Cardiac fibroblast (primary cell): ENCODE measurements around the gene MXD1.

Experiments
- DNase-seq, 2 donors: peaks; one replicate each; pipeline versions ENCODE4 v3.0.0 to v3.0.0-alpha.2; 2010; ENCODE audit warnings: low read depth in 2 of 2
- H3K4me3 ChIP-seq, 2 donors: replicated peaks in 1 of 2; 1 replicate in 1 of 2; 2 replicates in 1 of 2; pipeline ENCODE4 v1.5.1; 2011; ENCODE audit warnings: low read depth in 2 of 2, low read length in 2 of 2, mild to moderate bottlenecking in 2 of 2, moderate library complexity in 1 of 2
- TF ChIP-seq, protein P1 (sequence below): IDR thresholded peaks from one replicate; pipeline ENCODE4 v1.5.1; 2011; ENCODE audit warnings: low read depth, mild to moderate bottlenecking, low read length, inconsistent platforms

The MXD1 gene

DNA sequence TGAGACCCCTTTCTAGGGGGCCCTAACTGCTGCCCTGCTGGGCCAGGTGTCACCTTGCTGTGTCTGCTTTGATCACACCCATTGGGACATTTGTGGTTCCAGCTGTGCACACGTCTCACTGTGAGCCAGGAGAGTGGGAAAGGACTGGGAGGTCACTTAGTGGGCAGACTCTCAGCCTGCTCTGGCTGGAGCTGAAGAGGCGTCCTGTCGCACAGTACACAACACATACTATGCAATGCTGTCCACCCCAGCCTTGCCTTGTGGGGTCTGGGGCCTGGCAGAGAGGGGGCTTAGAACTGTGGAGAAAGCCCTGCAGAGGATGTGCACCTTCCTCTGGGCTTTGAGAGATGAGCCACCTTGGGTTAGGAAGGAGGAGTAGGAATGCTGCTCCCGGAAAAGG, 71.8 kb downstream of the MXD1 start:
- no peak for DNase-seq
- TF ChIP-seq, protein P1, sequence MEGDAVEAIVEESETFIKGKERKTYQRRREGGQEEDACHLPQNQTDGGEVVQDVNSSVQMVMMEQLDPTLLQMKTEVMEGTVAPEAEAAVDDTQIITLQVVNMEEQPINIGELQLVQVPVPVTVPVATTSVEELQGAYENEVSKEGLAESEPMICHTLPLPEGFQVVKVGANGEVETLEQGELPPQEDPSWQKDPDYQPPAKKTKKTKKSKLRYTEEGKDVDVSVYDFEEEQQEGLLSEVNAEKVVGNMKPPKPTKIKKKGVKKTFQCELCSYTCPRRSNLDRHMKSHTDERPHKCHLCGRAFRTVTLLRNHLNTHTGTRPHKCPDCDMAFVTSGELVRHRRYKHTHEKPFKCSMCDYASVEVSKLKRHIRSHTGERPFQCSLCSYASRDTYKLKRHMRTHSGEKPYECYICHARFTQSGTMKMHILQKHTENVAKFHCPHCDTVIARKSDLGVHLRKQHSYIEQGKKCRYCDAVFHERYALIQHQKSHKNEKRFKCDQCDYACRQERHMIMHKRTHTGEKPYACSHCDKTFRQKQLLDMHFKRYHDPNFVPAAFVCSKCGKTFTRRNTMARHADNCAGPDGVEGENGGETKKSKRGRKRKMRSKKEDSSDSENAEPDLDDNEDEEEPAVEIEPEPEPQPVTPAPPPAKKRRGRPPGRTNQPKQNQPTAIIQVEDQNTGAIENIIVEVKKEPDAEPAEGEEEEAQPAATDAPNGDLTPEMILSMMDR: no peak
- no peak overlapping the region for H3K4me3 ChIP-seq

DNA sequence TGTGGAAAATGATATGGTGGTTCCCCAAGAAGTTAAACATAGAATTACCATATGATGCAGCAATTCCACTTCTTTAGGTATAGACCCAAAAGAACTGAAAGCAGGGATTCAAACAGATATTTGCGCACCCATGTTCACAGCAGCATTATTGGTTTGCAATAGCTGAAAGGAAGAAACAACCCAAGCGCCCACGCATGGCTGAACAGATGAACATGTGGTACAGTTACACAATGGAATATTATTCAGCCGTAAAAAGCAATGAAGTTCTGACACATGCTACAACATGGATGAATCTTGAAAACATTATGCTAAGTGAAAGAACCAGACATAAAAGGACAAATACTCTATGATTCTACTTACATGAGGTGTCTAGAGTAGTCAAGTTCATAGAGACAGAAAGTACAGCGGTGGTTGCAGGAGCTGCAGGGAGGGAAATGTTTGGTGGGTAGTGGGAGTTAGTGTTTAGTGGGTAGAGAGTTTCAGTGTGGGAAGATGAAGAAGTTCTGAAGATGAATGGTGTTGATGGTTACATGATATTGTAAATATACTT, 73.3 kb downstream of the MXD1 start:
- TF ChIP-seq, protein P1: no peak
- no peak for DNase-seq
- no peak overlapping the region for H3K4me3 ChIP-seq

DNA sequence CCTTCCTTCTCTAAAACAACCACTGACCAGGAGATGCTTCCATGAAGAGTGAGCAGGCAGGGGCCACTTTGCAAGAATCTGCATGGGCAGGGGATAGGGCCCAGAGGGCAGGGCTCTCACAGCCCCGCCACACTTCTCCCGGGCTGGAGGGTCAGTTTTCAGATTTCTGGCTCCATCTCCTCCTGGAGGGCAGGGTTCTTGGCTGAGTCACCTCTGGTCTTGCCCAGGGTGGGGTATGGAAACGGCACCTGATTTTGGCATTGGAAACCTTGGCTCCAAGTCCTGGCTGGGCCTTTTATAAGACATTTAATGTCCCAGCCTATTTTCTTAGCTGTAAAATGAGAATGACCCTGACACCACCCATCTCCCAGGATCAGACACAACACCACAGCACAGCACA, 74.1 kb downstream of the MXD1 start:
- no peak overlapping the region for H3K4me3 ChIP-seq
- no peak for DNase-seq
- TF ChIP-seq, protein P1: no peak

DNA sequence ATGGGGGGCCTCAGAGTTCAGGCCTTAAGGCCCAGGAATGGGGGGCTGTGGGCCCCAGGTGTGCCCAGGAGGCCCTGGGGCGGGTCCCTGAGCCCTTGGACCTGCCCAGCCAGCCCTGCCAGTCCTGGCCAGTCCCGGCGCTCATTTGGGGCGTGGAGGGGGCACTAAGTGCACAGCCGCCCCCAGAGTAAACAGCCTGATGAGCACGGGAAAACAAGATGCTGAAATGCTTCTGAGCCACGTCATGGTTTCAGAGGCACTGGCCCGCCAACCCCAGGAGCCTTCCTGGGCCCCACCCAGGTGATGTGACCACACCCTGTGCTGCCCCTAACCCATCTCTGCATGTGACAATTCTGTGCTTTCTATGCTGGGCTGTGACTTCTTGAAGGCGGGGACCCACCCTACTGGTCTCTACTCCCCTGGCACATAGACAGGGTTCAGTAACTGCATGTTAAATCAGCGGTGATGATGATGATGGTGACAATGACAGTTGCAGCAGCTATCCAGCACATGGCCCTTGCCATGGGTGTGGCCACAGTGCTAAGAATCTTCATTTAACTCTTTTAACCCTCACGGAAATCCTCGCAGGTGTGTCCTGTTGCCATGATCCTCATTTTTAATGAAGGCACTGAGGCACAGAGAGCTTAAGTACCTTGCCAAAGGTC, 74.7 kb downstream of the MXD1 start:
- TF ChIP-seq, protein P1: no peak
- no peak for DNase-seq
- H3K4me3 ChIP-seq: no peak overlapping the region
